SKM-1 treated with dmso at 0.1 percent for 144 hours (cell line): ENCODE measurements around the gene PPP1R1A.

Experiments used
- DNase-seq: peaks from one replicate; lab custom pipeline; 2025; ENCODE audit not compliant: unreplicated experiment; lab: John Stamatoyannopoulos, UW

The PPP1R1A gene

DNA sequence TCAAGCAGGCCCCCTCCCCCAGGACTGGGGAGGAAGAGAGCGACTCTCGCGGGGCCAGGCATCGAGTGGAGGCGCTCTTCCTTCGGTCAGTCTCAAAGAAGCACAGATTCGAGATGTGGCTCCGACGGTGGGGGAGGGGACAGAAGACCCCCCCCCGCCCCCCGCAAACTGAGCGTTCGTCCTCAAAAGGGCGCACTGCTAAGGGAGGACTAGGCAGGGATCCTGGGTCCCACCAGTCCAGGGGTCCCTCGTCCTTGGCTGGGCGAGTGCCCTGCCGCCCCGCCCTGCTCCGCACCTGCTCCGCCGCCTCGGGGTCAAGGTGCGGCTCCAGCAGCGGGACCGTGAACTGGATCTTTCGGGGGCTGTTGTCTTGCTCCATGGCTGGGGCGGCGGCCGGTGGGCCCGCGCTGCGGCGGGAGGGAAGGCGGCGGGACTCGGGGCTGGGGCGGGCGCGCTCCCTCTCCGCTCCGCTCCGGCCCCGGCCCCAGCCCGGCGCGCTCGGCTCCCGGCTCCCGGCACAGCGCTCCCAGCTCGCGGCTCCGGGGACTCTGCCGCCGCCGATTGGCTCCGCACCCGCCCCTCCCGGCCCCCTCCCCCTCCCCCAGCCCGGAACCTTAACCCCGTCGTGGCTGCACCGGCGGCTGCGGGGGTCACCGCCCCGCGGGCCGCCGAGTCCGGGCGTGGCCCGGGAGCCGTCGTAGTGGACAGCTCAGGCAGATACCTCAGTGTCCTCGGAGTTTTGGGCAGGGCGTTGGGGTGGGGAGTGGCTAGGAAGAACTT, at the start of gene PPP1R1A:
PPP1R1A (minus strand) TSS at position 550 of the 780 bp plus-strand sequence; CDS start at position 379, 171 bp downstream.
- DNase-seq: no peak

DNA sequence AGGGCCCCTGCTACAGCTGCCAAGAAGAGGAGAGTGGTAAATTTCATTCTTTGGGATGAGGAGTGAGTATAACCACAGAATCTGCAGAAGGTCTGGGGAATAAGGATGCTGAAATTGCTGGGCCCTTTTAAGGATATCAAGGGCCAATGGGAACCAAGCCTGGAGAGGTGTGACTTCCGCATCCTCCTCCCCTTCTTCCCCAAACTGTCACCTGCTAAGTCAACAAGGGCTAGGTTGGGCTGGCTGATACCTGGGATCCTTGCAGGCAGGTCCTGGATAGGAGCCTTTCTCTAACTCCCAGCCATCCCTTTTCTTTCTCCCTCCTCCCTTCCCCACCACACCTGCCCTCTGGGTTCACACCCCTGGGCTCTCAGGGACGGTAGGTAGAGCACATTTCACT, 46.3 kb upstream of the PPP1R1A start, which contains the start of gene LACRT:
LACRT (minus strand) TSS at position 101 of the 400 bp plus-strand sequence; CDS start at position 47, 54 bp downstream.
- DNase-seq: no peak

DNA sequence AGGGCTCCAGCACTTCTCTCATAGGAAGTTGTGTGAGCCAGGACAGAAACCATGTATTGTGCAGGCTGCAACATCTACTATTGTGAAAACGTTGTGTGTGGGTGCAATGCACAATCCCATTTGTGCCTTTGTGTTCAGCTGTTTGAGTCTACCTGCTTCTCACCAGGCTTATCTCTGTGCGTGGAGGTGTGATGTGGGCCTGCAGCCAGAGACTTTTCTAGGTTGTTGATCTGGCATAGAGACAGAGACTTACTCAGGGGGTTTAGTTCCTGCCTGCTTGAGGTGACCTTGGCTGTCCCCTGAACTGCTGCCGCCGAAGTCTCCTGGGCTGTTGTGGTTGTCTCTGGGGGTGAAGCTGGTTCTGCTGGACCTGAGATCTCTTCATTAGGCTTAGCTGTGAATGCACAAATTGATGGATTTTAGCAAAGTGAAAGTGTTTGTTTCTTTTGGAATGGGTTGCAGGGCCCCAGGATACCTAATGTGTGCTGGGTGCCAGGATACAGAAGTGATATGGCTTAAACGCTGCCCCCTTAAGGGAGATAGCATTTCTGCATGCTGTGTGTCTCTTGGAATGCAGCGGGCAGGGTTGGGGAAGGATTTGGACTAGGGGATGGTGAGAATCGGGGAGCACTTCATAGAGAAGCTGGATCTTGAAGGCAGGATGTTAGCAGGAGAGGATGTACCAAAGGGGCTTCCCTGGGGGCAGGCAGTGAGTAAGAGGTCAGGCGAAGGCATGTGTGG, 43.7 kb upstream of the PPP1R1A start:
- DNase-seq: no peak

DNA sequence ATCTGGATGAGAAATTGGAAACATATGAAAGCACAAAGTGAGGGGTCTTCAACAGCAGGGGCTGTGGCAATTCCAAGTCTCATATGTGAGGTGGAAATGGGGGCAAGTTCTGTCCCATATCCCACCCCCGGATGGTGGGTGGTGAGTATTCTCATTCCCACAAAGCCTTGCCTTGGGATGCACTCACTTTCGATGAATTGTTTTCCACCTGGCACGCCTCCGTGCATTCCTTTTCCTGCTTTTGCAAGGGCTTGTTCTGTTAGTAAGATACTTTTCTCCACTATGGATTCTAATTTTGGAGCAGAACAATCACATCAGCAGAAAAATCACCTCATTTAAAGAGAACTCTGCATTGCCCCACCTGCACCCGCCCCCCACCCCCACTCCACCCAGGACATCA, 43.1 kb upstream of the PPP1R1A start:
- no peak for DNase-seq

GRCh38 chr12:54629925-54630324, 41.5 kb upstream of the PPP1R1A start:
- no peak for DNase-seq

- DNase-seq: no peak
These were observed 39.9 kb upstream of the PPP1R1A start for GRCh38 chr12:54628186-54628846.

DNA sequence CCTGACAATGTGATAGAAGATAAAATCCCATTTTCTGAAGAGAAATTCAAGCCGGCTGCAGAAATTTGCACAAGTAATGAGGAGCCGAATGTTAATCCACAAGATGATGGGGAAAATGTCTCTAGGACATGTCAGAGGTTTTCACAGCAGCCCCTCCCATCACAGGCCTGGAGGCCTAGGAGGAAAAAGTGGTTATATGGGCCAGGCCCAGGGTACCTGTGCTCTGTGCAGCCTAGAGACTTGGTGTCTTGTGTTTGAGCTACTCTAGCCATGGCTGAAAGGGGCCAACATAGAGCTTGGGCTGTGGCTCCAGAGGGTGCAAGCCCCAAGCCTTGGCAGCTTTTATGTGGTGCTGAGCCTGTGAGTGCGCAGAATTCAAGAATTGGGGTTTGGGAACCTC, 38.8 kb upstream of the PPP1R1A start:
- DNase-seq: no peak

DNA sequence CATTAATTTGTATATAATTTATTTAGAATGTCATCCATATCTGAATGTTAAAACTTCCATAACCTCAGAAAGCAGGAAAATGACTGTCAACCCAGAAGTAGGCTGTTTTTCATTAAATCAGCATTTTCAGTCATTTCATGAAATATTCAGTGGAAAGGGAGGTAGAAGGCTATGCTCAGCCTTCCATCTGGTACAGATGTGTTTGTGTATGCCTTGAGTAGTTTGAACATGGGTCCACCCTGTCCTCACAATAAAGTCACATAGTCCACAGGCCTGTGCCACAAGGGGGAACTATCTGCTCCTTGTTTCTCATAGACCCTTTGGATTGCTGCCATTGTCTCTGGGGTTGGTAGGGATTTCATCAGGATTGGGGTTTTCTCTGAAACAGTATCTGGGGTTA, 37.1 kb upstream of the PPP1R1A start:
- DNase-seq: no peak

DNA sequence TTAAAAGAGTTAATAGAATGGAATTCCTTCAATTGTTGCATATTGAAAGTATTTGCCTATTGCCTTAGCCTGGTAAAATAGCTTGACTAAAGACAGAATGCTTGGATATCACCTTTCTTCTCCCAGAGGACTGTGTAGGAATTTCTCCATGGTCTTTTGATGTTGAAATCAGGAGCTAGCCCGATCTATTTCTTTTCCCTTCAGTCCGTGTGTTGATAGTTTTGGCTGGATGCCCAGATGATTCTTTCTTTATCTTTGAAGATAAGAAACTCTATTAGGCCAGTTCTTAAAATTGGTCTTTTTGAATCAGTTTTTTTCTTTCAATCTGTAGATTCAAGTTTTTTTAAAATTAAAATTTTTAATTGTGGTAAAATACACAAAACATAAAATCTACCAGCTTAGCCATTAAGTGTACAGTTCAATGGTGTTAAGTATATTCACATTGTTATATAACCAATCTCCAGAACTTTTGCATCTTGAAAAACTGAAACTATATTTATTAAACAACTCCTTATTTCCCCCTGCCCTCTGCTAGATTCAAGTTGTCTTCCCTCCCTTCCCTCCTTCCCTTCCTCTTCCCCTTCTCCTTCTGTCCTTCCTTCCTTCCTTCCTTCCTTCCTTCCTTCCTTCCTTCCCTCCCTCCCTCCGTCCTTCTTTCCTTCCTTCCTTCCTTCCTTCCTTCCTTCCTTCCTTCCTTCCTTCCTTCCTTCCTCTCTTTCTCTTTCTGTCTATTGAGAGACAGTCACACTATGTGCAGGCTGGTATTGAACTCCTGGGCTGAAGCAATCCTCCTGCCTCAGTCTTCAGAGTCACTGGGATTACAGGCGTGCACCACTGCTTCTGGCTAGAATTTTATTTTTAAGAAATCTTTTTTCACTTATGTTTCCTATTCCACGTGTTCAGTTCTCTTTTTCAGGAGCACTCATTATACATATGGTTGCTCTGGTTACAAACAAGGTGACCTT, 36.1 kb upstream of the PPP1R1A start:
- no peak for DNase-seq

DNA sequence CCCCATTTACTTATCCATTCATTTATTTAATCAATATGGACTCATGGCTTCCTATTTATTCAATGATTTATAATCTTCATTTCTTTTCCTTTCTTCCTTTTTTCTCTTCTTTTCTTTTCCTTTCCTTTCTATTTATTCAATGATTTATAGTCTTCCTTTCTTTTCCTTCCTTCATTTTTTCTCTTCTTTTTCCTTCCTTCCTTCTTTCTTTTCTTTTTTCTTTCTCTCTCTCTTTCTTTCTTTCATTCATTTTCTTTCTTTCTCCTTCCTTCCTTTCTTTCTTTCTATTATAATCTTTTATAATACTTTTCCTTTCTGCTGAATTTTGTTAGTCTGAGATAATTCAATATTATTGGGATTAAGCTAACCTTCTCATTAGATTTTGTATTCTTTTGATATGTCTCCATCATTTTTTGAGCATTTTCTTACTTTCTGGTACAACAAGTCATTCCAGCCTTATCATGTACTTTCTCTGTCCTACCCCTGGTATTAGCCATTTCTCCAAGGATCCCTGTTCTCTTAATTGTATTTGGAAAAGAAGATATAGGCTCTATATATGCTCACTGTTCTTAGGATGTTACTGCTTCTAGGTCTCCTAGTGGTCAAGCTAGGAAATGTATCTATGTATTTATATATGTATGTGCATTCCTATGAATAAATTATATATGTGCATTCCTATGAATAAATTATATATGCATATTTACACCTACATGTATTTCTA, 34.2 kb upstream of the PPP1R1A start:
- no peak for DNase-seq

DNA sequence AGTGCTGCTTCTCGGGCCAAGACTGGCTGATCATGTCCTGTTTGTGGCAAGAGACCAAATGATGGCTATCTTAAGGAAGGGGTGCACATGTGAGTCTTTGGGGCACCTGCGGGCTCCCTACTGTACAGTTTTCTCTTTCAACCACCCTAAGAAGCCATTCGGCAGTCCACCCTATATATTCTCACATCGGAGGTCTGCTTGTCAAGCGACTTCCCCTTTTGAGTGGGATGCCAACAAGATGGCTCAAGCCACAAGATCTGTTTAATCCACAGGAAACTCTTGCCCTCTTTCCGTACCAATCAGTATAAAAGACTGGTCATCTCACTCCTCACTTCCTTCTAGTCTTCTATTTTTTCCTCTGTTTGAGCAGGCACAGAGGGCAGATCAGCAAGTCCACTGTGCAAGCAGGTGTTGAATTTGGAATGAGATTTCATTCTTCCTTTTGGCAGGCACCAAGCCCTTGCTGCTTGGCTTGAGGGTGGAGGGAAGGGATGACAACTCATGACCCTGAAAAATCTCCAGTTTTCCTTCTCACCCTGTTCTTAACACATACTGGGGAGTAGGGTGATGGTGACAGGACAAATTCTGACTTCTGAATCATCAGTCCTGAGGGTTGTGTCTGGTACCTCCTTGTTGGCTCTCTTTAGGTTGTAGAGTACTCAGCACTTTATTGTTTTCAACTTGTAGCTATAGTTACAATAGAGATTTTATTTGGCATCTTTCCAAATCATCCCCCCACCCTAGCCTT, 28.6 kb upstream of the PPP1R1A start:
- no peak for DNase-seq

GRCh38 chr12:54612225-54612750, 23.8 kb upstream of the PPP1R1A start:
- DNase-seq: no peak

- DNase-seq: no peak
These were observed 23.3 kb upstream of the PPP1R1A start for GRCh38 chr12:54611715-54612149.

GRCh38 chr12:54608769-54609168, 20.3 kb upstream of the PPP1R1A start:
- DNase-seq: no peak

DNA sequence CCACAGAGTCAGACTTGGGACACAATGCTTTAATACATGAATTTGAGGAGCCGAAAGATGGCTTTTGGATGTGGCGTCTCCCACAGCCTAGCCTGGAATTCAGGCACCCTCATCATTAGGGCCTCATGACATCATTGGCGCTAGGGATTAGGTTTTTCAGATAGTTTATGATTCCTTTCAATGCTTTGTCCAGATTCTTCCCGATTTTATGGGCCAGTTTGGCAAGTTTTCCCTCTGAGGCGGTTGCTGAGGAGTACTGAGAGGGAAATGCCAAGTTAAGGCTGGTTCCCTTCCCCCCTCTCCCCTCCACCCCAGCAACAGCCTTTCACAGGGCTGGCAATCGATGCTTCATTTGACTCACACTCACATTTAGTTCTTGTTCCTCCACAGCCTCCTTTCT, 19.7 kb upstream of the PPP1R1A start:
- no peak for DNase-seq

DNA sequence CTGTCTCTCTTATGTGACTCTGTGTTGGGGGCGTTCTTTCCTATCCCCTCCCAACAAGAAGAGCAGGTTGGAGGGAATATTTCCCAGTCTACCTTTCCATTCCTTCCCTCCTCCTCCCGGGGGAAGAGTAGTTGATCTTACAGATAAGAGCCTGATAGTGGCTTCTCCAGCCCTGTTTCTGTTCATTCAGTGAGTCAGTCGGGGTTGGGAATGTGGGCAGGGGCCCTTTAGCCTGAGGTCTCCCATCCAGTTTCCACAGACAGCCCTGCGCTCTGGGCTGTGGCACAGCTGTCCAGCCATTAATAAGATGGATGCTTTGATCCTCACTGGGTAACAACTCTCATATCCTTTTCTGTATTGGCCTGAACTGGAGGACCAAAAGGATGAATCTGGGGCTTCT, 18.1 kb upstream of the PPP1R1A start:
- DNase-seq: no peak

GRCh38 chr12:54605138-54605970, 16.9 kb upstream of the PPP1R1A start:
- no peak for DNase-seq

DNA sequence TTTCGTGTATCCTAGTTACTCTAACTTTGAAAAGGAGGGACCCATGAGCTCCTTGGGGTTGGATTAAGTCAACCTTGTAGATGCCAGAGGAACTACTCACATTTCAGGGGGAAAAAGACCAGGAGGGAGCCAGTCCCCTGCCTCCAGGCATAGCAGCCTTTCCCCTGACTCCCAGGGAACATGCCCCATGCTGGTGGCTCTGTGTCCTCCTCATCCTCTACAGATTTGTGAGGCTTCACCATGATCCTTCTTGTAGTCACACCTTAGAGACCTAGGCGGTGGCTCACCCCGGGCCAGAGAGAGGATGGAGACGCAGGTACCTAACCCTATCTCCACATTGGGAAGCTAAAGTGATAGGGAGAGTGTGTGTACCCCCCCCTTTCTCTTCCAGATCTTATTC, 16.0 kb upstream of the PPP1R1A start:
- no peak for DNase-seq
